Inflammatory macrophage treated with lipopolysaccharide for 4 hours (primary cell): ENCODE measurements around the gene ACO1.
"Not testable (repeated sequence)": the region's sequence is repeated elsewhere in the genome, so short reads cannot be mapped to it uniquely, and the experiment has no call there.

ENCODE experiments used
- DNase-seq: peaks from one replicate; pipeline ENCODE4 v3.0.0-alpha.2; 2020

ACO1 gene

DNA sequence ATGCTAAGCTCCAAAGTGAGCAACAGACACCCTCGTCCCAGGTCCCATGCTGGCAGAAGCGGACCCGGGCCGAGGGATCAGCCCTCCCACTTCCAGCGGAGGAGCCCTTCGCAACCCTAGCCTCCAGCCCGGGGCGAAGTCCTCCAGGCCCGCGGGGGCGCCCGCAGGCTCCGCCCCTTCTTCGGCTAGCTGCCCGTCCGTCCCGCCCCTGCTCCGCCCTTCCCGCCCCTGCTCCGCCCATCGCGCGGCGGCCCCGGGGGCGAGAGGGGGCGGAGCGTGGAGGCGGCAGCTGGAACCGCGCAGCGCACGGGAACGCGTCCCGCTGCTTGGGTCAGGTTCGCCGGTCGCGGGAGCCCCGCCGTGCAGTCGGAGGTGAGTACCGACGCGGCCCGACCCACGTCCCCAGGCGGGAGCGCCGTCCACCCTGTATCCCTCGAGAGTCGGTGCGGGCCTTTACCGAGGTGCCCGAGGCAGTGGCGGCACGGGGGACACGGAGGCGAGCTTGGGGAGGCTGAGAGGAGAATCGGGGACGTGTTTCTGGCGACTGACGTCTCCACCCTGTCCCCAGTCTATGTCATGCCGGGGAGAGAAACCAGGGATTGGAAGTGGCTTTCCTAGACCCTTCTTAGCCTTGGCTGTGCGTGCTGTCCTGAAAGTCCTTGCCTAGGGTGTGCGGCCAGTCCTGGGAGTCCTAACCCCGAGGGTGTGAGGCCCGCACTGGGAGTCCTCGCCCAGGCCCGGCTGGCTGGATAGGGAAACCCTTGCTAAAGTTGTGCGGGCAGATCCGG lies at the start of gene ACO1:
Gene ACO1 (plus strand): TSS at position 280 of the 788 bp plus-strand sequence. CDS start 20,864 bp downstream, outside the sequence.
- peak; percentile 90 for DNase-seq

DNA sequence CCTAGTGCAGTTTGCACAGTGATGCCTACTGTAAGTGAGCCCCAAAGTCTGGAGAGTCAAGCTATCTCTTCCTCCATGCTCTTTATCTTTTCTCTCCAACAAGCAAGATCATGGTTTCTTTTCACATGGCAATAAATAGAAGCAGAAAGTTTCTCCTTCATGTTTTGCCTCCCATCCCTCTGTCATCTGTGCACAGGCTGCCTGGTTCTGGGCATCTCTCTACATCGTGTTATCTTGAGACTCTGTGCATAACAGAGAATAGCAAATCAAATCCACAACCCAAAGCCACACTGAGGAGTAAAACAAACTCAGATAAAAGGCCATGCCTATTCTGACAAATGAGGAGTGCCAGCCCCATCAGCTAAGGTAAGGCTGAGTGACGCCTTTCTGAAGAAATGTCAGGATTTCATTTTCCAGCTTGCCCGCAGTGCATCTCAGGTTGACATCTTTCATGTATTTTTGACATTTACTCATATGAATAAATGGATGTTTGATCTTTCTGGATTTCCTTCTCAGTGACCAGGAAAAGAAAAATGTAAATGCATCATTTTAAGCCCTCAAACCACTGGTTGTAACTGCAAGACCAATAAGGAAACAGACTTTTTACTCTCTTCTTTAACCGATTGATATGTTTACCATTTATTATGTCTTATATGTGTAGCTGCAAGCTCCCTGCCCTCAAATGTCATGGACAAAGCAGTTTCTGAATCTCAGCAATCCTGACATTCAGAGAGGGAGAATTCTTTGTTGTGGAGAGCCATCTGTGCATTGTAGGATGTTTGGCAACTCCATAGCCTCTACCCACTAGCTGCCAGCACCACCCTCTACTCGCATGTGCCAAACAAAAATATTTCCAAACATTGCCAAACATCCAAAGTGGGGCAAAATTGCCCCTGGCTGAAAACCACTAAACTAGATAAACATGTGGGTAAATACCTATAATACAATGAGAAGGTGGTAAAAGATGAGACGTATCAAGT lies 49.2 kb upstream of the ACO1 start:
- DNase-seq, result no peak

DNA sequence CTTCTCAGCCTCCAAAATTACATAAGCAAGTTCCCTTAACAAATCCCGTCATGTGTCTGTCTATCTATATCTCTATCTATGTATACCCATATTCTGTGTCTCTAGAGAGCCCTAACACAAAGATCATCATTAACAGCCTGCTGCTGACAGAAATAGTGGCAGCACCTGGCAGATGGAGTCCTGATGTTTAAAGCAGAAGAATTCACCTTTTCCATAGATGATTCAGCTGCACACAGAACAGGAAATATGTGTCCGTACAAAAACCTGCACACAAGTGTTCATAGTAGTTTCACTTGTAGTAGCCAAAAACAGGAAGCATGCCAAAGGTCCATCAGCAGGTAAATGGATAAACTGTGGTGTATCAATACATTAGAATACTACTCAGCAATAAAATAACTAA lies 45.0 kb upstream of the ACO1 start:
- no peak for DNase-seq

DNA sequence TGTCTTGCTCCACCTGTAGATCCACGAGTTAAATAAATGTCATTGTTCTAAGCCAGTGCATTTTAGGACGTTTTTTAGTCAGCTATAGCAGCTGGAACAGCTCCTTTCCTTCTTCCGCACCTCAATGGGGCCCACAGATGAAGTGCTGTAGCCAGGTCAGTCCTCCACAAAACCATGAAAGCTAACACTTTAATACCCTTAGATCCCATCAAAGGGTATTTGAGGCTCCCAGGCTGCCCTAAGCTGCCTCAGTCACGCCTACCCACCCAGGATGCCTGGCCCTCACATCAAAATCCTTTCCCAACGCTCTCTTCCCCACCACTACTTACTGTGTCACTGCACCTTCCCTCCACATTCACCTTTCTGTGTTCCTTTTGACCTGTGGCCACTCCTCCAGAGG lies 44.1 kb upstream of the ACO1 start:
- no peak for DNase-seq

DNA sequence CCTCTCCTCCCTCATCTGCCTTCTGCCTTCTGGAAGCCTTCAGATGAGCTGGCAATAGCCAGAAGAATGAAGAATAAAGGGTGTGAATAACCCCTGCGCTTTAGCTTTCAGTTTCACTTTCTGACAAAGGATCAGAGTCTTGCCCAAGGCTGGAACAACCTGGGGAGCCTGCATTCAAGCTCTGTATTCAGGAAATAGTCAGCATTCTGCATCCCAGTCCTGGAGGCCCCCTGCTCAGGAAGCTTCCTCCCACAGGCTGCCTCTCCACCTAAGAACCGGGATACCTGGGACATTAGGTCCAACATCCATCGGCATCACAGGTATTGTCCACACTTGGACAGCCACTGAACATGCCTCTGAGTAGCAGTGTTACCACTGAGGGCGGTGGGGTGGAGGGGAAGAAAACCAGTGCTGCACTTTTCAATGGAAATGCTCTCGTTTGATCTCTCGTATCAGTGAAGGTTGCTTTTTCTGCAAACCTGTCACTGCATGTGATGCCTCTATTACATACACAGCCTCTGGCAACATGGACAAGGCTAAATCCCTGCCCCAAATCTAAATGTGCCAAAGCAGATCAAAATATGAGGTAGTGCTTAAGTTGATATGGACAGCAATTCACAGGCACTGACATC lies 39.8 kb upstream of the ACO1 start:
- peak; percentile 43 for DNase-seq

DNA sequence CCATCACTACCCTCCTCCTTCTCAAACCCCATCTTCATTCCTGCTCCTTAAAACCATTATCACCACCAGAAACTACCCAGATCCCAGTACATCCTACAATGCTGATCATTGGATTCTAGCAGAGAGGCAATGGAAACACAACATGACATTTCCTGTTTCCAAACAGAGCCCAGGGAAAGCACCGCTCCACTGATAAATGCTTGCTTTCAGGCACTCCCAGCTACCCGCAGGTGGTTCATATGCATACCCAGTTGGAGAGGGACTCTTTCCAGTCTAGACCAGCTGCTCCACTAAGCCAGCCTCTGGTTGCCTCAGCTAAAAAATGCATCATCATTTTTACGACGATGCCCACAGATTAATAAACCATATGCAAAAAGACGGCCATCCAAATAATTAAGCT lies 39.2 kb upstream of the ACO1 start:
- DNase-seq, result no peak

DNA sequence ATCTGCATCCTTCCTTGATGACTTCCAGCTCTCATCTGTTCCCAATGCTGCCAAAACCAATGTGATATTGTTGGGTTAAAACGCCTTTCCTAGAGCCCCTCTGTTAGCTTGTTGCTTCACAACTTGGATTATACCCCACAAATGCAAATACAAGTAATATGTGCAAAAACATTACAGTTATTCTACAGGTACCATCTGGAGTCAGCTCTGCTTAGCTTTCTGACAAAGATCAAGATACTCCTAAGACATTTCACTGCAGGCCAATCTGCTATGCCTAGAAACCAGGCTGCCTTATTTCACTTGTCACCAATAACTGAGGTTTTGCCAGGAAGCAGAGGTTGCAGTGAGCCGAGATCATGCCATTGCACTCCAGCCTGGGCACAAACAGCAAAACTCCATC lies 36.9 kb upstream of the ACO1 start:
- DNase-seq, result no peak

DNA sequence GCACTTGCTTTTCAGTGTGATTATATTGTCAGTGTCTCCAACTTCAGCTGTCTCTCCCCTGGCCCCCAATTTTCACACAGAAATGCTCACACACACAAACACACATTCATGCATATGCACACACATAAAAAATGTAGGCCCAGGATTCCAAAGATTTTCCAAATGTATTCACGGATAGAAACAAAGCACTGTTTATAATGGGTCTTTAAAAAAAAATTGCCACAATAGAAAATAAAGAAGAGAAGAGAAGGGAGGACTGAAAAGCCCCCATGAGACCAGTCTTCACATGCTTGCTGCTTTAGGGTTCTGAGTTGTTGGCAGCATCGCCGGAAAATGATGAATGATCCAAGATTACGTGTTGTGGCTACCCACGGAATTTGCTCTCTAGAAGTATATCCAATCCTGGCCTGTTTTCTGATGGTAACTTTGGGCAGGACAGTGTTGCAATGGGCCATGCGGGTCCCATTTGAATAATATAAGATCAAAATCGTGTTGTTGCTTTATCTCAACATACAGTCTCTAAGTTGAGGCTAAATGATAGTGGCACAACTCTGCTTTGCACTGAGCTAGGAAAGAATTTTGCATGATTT lies 36.2 kb upstream of the ACO1 start:
- DNase-seq, result no peak

DNA sequence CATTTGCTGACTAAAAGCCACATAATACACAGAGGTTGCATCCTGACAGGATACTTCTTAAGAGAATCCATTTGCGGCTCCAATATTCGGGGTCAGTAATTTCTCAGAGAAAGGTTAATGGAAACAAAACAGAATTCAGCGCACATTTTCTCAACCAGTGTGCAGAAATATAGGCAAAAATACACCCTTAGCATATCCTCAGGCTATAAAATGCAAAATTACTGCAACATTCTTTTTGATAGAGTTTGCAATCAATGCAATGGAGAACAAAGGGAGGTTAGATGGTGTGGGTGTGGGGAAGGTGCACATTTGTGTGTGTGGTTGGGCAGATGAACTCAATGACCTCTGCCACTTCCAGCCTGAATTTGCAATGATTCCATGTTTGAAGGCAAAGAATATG lies 35.4 kb upstream of the ACO1 start:
- DNase-seq, result no peak

DNA sequence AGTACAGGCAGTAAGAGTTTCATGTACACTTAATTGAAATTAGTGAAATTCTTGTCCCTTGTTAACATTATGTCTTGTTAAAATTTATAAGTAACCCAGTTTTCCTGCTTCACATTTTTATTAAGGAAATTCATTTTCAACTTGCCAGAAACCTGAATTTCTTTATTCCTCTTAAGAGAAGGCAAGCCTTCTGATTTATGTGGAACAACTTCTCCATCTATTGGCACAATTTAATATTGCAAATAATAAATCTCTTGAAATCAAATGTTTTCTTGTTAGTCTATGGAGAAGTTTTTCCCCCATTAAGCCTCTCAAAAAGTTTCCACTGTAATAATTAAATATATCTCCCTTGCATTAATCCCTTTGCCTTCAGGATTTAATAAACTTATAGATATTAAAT lies 33.8 kb upstream of the ACO1 start:
- DNase-seq, result peak; percentile 44

DNA sequence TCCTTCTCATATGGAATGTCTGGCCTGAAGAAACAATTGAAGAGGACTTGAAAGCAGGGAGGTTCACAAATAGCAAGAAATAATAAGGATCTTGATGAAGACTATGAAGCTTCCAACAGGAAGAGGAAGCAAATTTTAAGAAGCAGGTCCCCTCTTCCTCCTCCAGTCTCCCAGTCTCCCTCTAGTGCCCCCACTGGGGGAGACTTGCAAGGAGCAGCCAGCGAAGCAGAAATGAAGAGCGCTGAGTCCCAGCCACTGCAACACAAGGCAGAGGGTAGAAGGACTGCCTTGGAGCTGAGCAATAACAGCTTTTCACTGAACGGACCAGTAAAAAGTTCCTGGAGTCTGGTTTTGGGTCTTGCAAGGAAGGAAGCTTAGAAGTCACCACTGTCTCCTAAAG lies 32.6 kb upstream of the ACO1 start:
- no peak for DNase-seq

DNA sequence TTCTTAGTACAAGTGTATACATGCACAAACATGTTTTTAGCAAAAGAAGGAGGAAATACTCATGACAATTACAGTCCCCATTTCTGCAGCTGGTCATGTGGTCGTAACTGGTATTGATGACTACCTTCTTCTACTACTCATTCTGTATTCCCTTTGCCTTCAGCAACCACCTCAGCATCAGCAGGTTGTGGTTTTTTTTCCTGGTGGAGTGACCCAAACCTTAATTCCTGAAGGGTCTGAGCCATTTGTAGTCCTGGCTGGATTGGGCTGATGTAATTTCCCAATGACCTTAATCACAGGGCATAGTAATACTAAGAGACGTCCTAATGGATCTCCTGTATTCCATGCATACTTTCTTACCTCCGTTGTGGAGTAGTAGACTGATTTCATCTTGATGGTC lies 31.0 kb upstream of the ACO1 start:
- not testable (repeated sequence) for DNase-seq

DNA sequence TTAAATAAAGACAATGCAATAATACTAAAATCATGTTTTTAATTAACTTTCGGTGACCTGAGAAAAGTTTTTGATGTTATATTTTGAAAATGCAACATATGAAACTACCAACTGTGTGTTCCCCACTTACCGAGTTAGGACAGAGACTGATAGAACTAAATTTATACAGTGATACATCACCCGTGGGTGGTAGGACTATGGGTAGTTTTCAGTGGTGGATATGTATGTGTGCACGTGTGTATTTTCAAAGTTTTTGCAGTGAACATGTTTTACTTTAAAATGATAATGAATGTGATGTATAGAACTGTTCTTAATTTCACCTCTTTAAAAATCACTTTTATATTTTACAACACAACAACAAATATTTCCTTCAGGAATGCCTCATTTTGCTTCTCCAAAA lies 25.0 kb upstream of the ACO1 start:
- DNase-seq, result no peak

DNA sequence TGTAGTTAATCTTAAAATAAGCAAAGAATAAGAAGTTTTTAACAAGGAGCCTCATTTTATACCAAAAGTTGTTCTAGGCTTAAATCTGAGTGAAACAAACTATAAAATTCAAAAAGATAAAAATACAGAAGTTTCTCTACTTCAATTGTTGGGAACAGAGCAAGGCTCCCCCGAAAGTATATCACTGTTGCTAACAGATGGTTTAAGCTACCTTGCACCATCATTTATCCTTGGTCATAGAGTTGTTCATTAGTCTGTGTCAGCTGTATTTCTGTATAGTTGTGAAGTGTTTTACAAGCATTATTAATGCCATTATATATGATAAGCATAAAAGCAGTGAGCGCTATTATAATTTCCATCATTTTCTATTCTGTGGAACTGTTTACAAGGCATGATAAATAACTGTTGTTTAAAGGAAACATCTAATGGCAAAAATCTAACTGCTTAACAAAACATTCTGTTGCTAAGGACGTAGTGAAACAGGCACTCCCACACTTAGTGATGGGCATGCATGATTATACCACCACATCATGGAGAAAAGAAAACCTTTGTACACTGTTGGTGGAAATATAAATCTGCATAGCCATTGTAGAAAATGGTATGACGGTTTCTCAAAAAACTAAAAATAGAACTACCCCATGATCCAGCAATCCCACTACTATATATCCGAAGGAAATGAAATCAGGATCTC lies 23.3 kb upstream of the ACO1 start:
- DNase-seq, result no peak

DNA sequence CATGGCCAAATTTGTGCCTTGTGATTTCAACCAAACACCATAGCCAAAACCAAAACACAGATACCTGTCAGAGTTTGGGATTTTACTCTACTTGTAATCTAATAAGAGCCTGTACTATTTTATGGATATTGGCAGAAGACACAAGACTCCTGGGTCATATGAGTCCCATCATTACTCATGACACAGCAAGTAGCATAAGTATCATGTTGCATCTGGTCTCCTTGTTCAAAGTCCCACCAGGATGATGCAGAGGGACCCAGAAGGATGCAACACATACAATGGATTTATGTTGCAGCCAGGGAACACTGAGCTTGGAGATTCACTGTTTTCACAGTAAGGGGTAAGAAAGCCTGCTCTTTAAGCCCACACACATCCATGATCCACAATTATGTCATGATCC lies 13.2 kb upstream of the ACO1 start:
- DNase-seq, result no peak

DNA sequence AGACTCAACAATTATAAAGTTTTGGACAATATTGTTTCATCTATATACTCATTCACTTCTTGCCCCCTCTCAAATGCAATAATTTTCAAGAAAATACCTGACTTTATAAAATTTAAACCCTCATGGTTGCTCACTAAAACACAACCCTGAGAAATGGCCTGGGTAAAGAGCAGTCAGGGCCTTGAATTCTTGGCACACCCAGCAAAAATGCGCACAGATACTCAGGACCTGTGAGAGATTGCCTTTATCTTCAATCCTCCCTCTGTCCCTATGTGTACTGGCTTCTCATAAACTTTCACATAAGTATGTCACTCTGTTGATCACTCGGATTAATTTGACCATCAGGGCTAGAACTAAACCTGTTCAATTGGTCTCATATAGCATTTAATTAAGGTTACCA lies 12.8 kb upstream of the ACO1 start:
- no peak for DNase-seq

DNA sequence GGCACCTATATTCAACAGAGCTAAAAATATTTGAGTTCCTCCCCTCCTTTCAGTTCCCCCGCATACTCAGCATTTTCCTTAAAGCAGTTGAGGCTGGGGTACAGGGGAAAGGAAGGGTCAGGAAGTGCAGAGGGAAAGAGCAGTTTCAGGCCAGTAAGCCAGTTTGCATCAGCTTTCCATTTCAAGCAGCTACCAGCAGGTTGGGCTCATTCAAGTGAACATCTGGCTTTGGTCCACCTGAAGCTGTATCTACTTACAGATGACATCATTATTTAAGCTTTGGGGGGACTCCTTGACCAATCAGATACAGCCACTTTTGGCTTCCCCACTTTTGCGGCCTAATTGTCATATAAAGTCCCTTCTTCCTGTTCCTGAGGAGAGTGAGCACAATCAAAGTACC lies 8.2 kb upstream of the ACO1 start:
- no peak for DNase-seq

DNA sequence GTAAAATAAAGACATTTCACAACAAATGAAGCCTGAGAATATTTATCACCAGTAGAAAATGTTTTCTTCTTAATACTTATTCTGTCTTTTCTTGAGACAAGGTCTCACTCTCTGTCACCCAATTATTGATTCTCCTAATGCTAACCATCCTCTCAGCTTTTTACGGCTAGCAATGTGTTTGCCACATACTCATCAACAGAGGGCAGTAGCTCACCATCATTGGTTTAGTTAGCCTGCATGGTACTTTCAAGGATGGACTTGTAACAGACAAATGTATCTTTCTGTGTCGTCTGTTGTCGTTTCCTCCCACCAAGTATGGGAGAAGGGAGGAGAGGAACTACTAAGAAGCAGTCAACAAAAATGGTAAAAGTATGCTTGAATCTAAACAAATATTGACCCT lies 5.9 kb upstream of the ACO1 start:
- DNase-seq, result peak; percentile 74

DNA sequence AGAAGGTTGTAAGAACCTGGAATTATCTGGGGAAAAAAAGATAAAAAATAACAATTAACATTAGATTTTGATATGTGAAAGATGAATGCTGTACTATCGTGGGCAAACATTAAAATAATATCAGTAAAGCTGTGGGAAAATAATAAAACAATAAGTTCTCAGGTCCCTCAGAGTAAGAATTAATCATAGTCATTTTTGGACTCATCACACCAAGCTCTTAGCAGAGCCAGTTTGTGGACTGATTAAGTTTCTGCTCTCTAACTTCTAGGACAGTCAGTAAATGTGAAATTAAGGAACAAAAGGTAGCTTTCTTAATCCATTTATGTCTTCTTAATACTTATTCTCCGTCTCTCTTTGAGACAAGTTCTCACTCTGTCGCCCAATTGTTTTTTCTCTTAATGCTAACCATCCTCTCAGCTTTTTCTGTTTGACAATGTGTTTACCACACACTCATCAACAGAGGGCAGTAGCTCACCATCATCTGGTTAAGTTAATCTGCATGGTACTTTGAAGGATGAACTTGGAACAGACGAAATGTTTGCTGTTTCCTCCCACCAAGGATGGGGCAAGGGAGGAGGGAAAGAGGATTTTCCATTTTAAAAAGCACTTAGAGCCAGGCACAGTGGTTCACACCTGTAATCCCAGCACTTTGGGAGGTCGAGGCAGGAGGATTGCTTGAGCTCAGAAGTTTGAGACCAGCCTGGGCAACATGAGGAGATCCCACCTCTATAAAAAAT lies 5.3 kb upstream of the ACO1 start:
- DNase-seq, result peak; percentile 76

DNA sequence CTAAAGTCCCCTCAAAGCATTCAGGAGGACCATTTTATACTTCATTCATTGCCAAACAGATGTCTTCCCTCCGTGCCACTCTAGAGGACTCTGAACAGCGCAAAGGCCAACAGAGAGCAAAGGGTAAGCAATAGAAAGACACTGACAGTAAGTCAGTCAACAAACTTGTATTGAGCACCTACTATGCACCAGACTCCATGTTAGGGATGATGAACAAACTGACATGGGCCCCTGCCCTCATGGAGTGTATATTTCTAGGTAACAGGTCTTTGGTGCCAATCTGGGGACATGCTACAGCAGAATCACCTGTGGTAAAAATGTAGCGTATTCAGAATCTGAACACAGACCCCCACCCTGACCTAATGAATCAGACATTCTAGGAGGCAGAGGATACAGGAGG lies 3.5 kb upstream of the ACO1 start:
- DNase-seq, result no peak

DNA sequence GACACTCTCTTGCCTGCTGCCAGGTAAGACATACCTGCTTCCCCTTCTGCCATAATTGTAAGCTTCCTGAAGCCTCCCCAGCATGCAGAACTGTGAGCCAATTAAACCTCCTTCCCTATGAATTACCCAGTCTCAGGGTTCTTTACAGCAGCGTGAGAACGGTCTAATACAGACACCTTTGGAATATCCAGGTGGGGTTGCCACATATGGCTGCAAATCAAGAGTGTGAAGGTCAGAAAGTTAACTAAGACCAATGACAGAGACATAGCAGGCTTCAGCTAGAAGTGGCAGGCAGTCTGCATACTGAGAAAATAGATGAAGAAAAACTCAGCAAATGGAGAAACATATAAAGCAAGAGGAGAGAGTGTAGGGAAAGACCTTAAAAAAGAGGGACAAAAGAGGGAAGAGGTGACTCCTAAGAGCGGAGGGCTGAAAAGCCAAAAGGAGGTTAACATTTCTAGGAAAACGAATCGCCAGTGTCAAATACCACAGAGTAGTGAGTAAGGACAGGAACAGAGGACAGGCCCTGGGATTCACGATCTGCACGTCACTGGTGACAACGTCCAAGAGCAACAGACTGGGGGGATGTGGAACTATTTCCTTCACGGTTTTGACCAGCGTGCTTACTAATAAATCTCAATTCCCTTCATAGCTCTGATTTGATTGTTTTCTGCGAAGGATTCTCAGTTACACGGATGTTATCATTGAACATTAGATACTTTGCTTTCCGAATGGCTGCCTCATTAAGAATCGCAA lies 1.7 kb upstream of the ACO1 start:
- no peak for DNase-seq
